GM21528 (cell line): ENCODE measurements around the gene PTGR3.

Source experiments
- ATAC-seq: cut with Tn5 transposase; IDR thresholded peaks from one replicate; pipeline ENCODE4 v1.9.1; 2021; ENCODE audit warnings: mild to moderate bottlenecking, moderate library complexity; ENCODE audit not compliant: unreplicated experiment, low FRiP score

The PTGR3 gene

GRCh38 chr18:75238100-75238499 lies 29.2 kb upstream of the PTGR3 start:
- ATAC-seq = no peak

GRCh38 chr18:75235896-75236295 lies 27.0 kb upstream of the PTGR3 start:
- no peak for ATAC-seq

- no peak for ATAC-seq
Observed at GRCh38 chr18:75234901-75235300, 26.0 kb upstream of the PTGR3 start.

- no peak for ATAC-seq
Observed at GRCh38 chr18:75231053-75231406, 22.1 kb upstream of the PTGR3 start.

GRCh38 chr18:75230163-75231052 lies 21.5 kb upstream of the PTGR3 start:
- ATAC-seq = no peak

- ATAC-seq = no peak
Observed at GRCh38 chr18:75229437-75229836, 20.5 kb upstream of the PTGR3 start.

GRCh38 chr18:75228967-75229366 lies 20.0 kb upstream of the PTGR3 start:
- no peak for ATAC-seq

GRCh38 chr18:75227535-75228296 lies 18.8 kb upstream of the PTGR3 start:
- no peak for ATAC-seq

- ATAC-seq = no peak
Observed at GRCh38 chr18:75226956-75227316, 18.0 kb upstream of the PTGR3 start.

- ATAC-seq = no peak
Observed at GRCh38 chr18:75226286-75226955, 17.5 kb upstream of the PTGR3 start.

GRCh38 chr18:75223687-75224347 lies 14.9 kb upstream of the PTGR3 start:
- ATAC-seq = no peak

- ATAC-seq = no peak
Observed at GRCh38 chr18:75222407-75222806, 13.5 kb upstream of the PTGR3 start.

- no peak for ATAC-seq
Observed at GRCh38 chr18:75221897-75222296, 13.0 kb upstream of the PTGR3 start.

- no peak for ATAC-seq
Observed at GRCh38 chr18:75221397-75221796, 12.5 kb upstream of the PTGR3 start.

GRCh38 chr18:75220551-75221355 lies 11.8 kb upstream of the PTGR3 start:
- ATAC-seq = no peak

- no peak for ATAC-seq
Observed at GRCh38 chr18:75219745-75220375, 10.9 kb upstream of the PTGR3 start.

- ATAC-seq = no peak
Observed at GRCh38 chr18:75218065-75218923, 9.4 kb upstream of the PTGR3 start.

GRCh38 chr18:75216911-75217689 lies 8.2 kb upstream of the PTGR3 start:
- ATAC-seq = no peak
